Right cardiac atrium (tissue), 5 donors: ENCODE measurements around the gene MT3. TPM values are rescaled to one million over a fixed set of nuclear protein-coding genes. Genes with fewer than 3 reads are reported as not detected.

ENCODE experiments used
- ATAC-seq, 2 donors: fragments of 200-7000 bp; cut with Tn5 transposase; one replicate each; pipeline versions ENCODE4 v1.8.0 to v1.9.1; 2020; ENCODE audit warnings: moderate library complexity in 2 of 2, mild to moderate bottlenecking in 1 of 2
- DNase-seq, 3 donors: peaks; one replicate each; pipeline ENCODE4 v3.0.0-alpha.2; 2020
- H3K27ac ChIP-seq: one replicate; pipeline ENCODE4 v1.5.1; 2013; ENCODE audit warnings: mild to moderate bottlenecking, low read length, control low read depth, moderate library complexity
- H3K27me3 ChIP-seq: one replicate; pipeline ENCODE4 v1.6.1; 2013; ENCODE audit not compliant: control insufficient read depth, insufficient read depth
- H3K4me1 ChIP-seq: one replicate; pipeline ENCODE4 v1.6.1; 2013; ENCODE audit warnings: low read length; ENCODE audit not compliant: control insufficient read depth, insufficient read depth
- H3K4me3 ChIP-seq: one replicate; pipeline ENCODE4 v1.5.1; 2013; ENCODE audit warnings: low read length, control low read depth
- H3K9me3 ChIP-seq: one replicate; pipeline ENCODE4 v1.6.1; 2013; ENCODE audit warnings: low read length; ENCODE audit not compliant: control insufficient read depth
- WGBS: extraction: QIAGEN DNeasy Blood & Tissue Kit; methylation state at CpG from one replicate; pipeline ENCODE4 v1.1.7; 2013; 5-methylcytosine and 5-hydroxymethylcytosine counted together
- intact Hi-C, 4 donors: fragments of 100-400 bp; cut with DNase I; formaldehyde crosslinking; loops; one replicate each; pipeline versions ENCODE4 v1.11.0 to v1.14.0; 2022 to 2023
- polyA plus RNA-seq: library from polyadenylated mRNA; stranded (reverse); fragments of 200-250 nt; gene quantifications from one replicate; pipeline ENCODE4 v1.2.3, GENCODE V29; 2013
- total RNA-seq, 4 donors: library from RNA; stranded (reverse); fragmentation: NEBNext Ultra II Directional; extraction: Animal tissue kit (Norgen Biotek cat#: 25700); gene quantifications; one replicate each; pipeline ENCODE4 v1.2.1, GENCODE V29; 2021
- donor health status: healthy with polysubstance abuse.
- donor health status: DM: no; HTN: yes; CAD: no.
- donor health status: DM: no; HTN: no; CAD: no.
- donor health status: DM: no; HTN: yes; CAD: no; lungs with severe emphysema.
- donor health status: DM: yes; HTN: yes; CAD: no.

The MT3 gene
- total and polyA plus RNA-seq, 5 donors: 2.0 to 24.7 (median 3.5) TPM

DNA sequence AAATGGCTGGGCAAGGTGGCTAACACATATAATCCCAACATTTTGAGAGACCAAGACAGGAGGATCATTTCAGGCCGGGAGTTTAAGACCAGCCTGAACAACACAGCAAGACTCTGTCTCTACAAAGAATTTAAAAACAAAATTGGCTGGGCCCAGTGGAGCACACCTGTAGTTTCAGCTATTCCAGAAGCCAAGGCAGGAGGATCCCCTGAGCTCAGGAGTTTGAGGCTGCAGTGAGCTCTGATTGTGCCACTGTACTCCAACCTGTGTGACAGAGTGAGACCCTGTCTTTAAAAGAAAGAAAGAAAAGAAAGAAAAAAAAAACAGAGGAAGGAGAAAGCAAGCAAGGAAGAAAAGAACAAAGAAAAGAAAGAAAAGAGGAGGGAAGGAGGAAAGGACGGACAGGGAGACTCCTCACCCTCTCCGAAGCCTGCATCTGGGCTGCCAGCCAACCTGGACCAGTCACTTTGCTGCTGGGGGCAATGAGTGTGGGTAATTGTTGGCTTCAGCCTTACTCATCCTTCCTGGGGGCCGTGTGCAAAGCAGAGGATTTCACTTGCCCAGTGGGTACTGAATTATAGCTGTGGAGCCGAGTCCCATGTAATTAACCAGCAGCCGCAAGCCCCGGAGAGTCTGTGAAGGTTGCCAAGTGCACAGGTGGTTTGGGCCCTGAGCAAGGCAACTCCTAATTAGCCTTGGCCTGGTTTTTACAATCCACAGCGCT, 31.1 kb upstream of the MT3 start:
- WGBS: 69% methylated on average over 8 of the region's 8 CpGs
- Histone ChIP-seq H3K4me1 (no peaks in the 10 kb centered on the region), H3K9me3 (no peaks in the 10 kb centered on the region), H3K27ac (no peak overlapping the region), H3K27me3 (no peaks in the 10 kb centered on the region), H3K4me3 (no peak overlapping the region)
- intact Hi-C loops: no loop called here
- ATAC-seq: no peak
- DNase-seq: no peak

DNA sequence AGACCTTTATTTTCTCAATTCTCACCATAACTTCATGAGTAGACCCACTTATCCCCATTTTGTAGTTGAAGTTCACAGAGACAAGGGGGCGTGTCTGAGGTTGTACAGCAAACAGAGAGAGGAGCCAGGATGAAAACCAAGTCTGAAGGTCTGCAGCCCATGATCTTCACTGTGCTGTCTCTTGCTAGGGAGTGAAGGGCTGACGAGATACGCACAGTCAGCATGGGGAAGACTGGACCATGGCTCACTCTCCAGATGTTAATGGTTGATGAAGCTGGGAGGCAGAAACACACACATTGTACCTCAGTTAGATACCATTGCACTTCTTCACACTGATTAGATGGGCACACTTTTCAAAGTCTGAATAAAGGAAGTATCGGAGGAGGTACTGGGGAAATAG, 30.2 kb upstream of the MT3 start:
- Histone ChIP-seq H3K27me3 (no peaks in the 10 kb centered on the region), H3K27ac (no peak overlapping the region), H3K4me1 (no peaks in the 10 kb centered on the region), H3K9me3 (no peaks in the 10 kb centered on the region), H3K4me3 (no peak overlapping the region)
- no peak for ATAC-seq
- intact Hi-C loops: no loop called here
- DNase-seq: no peak
- WGBS: 88% methylated on average over 4 of the region's 4 CpGs

DNA sequence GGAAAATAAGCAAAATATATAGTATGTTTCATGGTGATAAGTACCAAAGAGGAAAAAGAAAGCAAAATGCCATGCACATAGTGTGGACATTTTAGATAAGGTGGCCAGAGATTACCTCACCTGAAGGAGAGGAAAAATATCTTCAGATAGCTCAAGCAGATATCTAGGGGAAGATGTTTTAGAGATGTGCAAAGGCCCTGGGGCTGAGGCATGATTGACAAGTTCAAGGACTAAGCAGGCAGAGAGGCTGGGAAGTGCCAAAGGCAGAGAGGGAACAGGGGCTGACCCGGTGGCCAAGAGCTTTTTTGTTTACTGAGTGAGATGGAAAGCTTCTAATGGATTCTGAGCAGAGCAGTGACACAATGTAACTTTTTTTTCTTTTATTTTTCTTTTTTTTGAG, 28.9 kb upstream of the MT3 start:
- H3K27me3 ChIP-seq: no peaks in the 10 kb centered on the region
- no peak overlapping the region for H3K4me3 ChIP-seq
- ATAC-seq: no peak
- no peak for DNase-seq
- H3K27ac ChIP-seq: no peak overlapping the region
- H3K9me3 ChIP-seq: no peaks in the 10 kb centered on the region
- intact Hi-C loops: no loop called here
- 40% methylated on average over 1 of the region's 1 CpG for WGBS
- no peaks in the 10 kb centered on the region for H3K4me1 ChIP-seq

DNA sequence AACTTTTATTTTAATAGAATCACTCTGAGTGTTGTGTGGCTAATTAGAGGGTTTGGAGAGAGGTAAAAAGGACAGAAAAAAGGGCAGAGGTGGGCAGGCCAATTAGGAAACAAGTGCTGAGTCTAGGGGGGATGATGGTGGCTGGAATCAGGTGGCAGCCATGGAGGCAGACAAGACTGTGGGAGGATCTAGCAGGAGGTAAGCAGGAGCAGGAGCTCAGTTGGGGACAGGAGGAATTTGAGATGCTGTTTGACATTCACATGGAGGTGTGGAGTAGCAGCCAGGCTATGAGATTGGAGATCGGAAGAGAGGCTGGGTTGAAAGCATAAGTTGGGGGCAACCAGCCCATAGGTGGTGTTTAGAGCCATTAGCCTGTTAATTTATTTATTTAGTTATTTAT, 28.2 kb upstream of the MT3 start:
- Histone ChIP-seq H3K27me3 (no peaks in the 10 kb centered on the region), H3K4me1 (no peaks in the 10 kb centered on the region), H3K9me3 (no peaks in the 10 kb centered on the region), H3K27ac (no peak overlapping the region), H3K4me3 (no peak overlapping the region)
- intact Hi-C loops: no loop called here
- no peak for DNase-seq
- no peak for ATAC-seq
- 66% methylated on average over 1 of the region's 1 CpG for WGBS

DNA sequence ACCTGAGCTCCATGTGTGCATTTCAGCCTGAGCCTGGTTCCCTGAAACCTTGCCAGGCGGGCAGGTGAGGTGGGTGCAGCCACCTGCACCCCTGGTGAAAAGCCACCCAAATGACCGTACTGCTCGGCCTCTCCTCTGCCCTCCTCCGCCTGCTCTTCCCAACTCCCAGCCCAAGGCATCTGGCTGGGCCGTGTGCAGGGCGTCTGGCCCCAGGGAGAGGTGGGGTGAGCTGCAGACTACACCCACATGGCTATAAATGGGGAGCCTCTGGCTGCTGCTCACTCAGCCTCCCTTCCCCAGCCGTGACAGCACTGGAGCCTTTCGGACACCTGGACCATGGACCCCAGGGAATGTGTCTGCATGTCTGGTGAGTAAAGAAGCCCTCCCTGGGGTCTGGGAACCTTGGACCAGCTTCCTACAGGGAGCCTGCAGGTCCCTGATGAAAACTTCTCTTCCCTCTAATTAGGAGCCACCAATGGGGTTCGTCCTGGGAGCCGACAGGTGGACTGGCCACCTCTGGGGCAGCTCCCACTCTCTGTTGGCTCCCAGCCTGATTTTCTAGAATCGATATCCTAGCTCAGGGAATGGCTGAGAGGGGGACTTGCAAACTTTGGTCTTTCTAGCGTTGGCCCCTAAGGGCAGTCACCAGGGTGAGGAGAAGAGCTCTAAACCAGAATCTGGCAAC, 24.4 kb upstream of the MT3 start, which contains the start of gene MT4:
MT4 (plus strand) TSS at position 281 of the 685 bp plus-strand sequence; CDS start at position 337, 56 bp downstream.
- 70% methylated on average over 12 of the region's 12 CpGs for WGBS
- intact Hi-C loops: no loop called here
- no peaks in the 10 kb centered on the region for H3K9me3 ChIP-seq
- no peaks in the 10 kb centered on the region for H3K27me3 ChIP-seq
- no peaks in the 10 kb centered on the region for H3K4me1 ChIP-seq
- H3K27ac ChIP-seq: no peak within 1 kb of the TSS
- ATAC-seq: no peak
- no peak for DNase-seq
- H3K4me3 ChIP-seq: no peak within 1 kb of the TSS

DNA sequence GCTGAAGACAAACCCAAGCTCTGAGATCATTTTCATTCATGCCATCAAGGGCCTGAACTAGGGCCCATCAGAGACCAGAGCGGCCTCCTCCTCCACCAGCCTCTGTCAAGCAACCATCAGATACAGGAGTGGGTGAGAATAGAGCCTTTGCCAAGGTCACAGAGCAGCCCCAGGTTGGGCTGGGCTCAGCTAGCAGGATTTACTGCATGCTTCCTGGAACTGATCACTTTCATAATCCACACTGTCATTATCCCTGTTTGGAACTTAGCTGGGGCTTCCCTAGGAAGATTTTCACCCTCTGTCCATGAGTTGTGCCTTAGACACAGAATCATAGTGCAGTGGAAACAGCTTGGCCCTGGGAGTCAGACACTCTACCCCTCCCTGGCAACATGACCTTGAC, 19.4 kb upstream of the MT3 start:
- H3K4me3 ChIP-seq: no peak overlapping the region
- no peaks in the 10 kb centered on the region for H3K9me3 ChIP-seq
- H3K4me1 ChIP-seq: no peaks in the 10 kb centered on the region
- DNase-seq: no peak
- H3K27me3 ChIP-seq: no peaks in the 10 kb centered on the region
- ATAC-seq: no peak
- intact Hi-C loops: loop anchor here in 1 of 4 donors (10.0 kb wide), 1 partner anchor 135 kb away; no protein-coding TSS in a partner anchor
- WGBS: 92% methylated on average over 1 of the region's 1 CpG
- no peak overlapping the region for H3K27ac ChIP-seq

DNA sequence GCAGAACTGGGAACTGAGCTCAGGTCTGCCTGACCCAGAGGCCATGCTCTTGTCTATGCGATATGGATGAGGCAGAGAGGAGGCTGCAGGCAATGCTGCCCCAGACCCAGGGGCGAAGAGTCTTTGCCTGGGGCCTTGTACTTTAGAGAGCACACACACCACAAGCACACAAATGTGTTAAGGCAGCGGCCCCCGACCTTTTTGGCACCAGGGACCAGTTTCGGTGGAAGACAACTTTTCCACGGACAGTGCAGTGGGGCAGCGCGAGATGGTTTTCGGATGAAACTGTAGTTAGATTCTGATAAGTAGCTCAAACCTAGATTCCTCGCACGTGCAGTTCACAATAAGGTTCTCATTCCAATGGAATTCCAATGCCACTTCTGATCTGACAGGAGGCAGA, 17.8 kb upstream of the MT3 start:
- intact Hi-C loops: loop anchor here in 1 of 4 donors (10.0 kb wide), 1 partner anchor 133 kb away; no protein-coding TSS in a partner anchor
- Histone ChIP-seq H3K27me3 (no peaks in the 10 kb centered on the region), H3K27ac (no peak overlapping the region), H3K4me1 (no peaks in the 10 kb centered on the region), H3K4me3 (no peak overlapping the region), H3K9me3 (no peaks in the 10 kb centered on the region)
- ATAC-seq (no peak), DNase-seq (no peak)
- 69% methylated on average over 11 of the region's 11 CpGs for WGBS

DNA sequence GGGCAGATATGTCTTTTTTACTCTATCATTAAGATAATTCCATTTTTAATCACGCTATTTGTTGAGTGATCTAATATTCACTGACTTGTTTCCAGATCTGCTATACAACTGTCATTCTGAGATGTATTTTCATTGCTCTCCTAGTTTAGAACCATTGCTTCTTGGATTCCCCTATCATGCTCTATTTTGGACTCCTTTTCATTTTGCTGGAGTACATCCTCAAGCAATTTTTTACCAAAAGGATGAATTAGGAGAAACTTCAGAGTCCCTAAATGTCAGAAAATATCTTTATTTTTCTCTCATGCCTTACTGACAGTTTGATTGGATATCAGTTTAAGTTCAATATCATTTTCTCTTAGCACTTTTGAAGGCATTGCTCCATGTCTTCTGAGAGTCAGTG, 14.7 kb upstream of the MT3 start:
- DNase-seq (no peak), ATAC-seq (no peak)
- Histone ChIP-seq H3K9me3 (no peaks in the 10 kb centered on the region), H3K4me1 (no peaks in the 10 kb centered on the region), H3K27ac (no peak overlapping the region), H3K27me3 (no peaks in the 10 kb centered on the region), H3K4me3 (no peak overlapping the region)
- 77% methylated on average over 1 of the region's 1 CpG for WGBS
- intact Hi-C loops: loop anchor here in 1 of 4 donors (10.0 kb wide), 1 partner anchor 130 kb away; no protein-coding TSS in a partner anchor

DNA sequence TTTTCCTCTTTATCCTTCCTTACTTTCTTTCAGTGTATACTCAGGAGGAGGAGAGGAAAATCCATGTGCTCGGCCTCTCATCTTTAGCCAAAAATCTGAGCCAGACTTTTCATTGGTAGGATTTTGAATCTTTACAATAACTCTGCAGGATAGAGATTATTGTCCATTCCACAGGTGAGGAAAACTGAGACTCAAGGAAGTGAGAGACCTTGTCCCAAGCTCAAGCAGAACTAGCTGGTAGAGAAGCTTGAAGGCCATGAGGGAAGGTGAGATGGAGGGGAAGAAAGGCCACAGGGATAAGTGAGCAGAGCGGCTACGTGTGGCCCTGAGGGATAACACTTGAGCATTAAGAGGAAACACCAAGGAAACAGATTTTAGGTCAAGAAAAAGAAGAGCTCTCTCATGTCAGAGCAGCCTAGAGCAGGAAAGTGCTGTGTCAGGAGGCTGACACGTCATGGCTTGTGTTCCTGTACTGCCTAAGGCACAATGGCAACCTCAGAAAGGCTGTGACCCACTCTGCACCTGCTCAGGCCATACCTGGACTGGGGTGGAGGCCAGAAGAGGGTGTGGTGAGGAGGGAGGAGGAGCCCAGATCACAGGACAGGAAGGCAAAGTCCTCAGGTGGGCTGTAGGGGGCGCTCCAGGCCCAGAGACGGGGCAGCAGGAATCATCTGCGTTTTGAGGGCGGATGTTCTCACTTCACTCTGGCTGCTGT, 12.6 kb upstream of the MT3 start:
- ATAC-seq (peak; percentile 85 to 90), DNase-seq (peak; percentile 72 to 87 (median 83))
- intact Hi-C loops: loop anchor here in 1 of 4 donors (10.0 kb wide), 1 partner anchor 128 kb away; no protein-coding TSS in a partner anchor
- no peaks in the 10 kb centered on the region for H3K27me3 ChIP-seq
- no peak overlapping the region for H3K27ac ChIP-seq
- no peaks in the 10 kb centered on the region for H3K9me3 ChIP-seq
- 33% methylated on average over 8 of the region's 8 CpGs for WGBS
- no peaks in the 10 kb centered on the region for H3K4me1 ChIP-seq
- H3K4me3 ChIP-seq: no peak overlapping the region

DNA sequence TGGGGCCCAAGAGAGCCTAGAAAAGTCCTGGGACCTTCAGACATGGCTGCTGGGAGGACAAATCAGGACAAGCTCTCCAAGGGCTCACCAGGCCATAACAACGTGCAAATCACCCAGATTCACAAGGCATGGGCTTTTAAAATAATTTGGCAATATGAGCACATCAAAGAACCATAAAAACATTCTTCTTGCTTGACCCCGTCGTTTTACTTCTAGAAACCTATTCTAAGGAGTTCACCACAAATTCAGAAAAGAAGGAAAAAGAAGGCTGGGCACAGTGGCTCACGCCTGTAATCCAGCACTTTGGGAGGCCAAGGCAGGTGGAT, 12.1 kb upstream of the MT3 start:
- DNase-seq (no peak), ATAC-seq (no peak)
- WGBS: 73% methylated on average over 4 of the region's 4 CpGs
- Histone ChIP-seq H3K27me3 (no peaks in the 10 kb centered on the region), H3K9me3 (no peaks in the 10 kb centered on the region), H3K4me1 (no peaks in the 10 kb centered on the region), H3K4me3 (no peak overlapping the region), H3K27ac (no peak overlapping the region)
- intact Hi-C loops: loop anchor here in 1 of 4 donors (10.0 kb wide), 1 partner anchor 128 kb away; no protein-coding TSS in a partner anchor
